ENCODE data around the gene MXD4. TPM values are rescaled to one million over a fixed set of nuclear protein-coding genes. Genes with fewer than 3 reads are reported as not detected.

Gene MXD4
- total RNA-seq, 1 donor: 44.9 TPM

- DNase-seq (ENCODE audit: low read depth): peak; percentile 30
- no peak for TF ChIP-seq CTCF (IDR thresholded peaks at IDR 0.05; ENCODE audit: insufficient read depth, low read depth, low read length)
- H3K4me3 ChIP-seq (ENCODE audit: low read depth, low read length): no peak overlapping the region
These were observed 36.7 kb upstream of the MXD4 start for GRCh38 chr4:2298532-2298991.

GRCh38 chr4:2297606-2298531 lies 36.0 kb upstream of the MXD4 start:
- DNase-seq (ENCODE audit: low read depth): no peak
- TF ChIP-seq CTCF (IDR thresholded peaks at IDR 0.05; ENCODE audit: insufficient read depth, low read depth, low read length): no peak
- H3K4me3 ChIP-seq (ENCODE audit: low read depth, low read length): no peak overlapping the region

- no peak overlapping the region for H3K4me3 ChIP-seq (ENCODE audit: low read depth, low read length)
- DNase-seq (ENCODE audit: low read depth): no peak
- no peak for TF ChIP-seq CTCF (IDR thresholded peaks at IDR 0.05; ENCODE audit: insufficient read depth, low read depth, low read length)
These were observed 35.0 kb upstream of the MXD4 start for GRCh38 chr4:2296631-2297601.

GRCh38 chr4:2295900-2296442 lies 34.1 kb upstream of the MXD4 start:
- TF ChIP-seq CTCF (IDR thresholded peaks at IDR 0.05; ENCODE audit: insufficient read depth, low read depth, low read length): no peak
- H3K4me3 ChIP-seq (ENCODE audit: low read depth, low read length): no peak overlapping the region
- DNase-seq (ENCODE audit: low read depth): no peak

GRCh38 chr4:2295500-2295899 lies 33.6 kb upstream of the MXD4 start:
- H3K4me3 ChIP-seq (ENCODE audit: low read depth, low read length): no peak overlapping the region
- no peak for TF ChIP-seq CTCF (IDR thresholded peaks at IDR 0.05; ENCODE audit: insufficient read depth, low read depth, low read length)
- no peak for DNase-seq (ENCODE audit: low read depth)

- peak; percentile 84 for DNase-seq (ENCODE audit: low read depth)
- no peak overlapping the region for H3K4me3 ChIP-seq (ENCODE audit: low read depth, low read length)
- TF ChIP-seq CTCF (IDR thresholded peaks at IDR 0.05; ENCODE audit: insufficient read depth, low read depth, low read length): no peak
These were observed 30.8 kb upstream of the MXD4 start for GRCh38 chr4:2292646-2293108.

Measured in fibroblast of villous mesenchyme (primary cell).